Measurements from ENCODE around the gene ARID5B.
"Not testable (repeated sequence)": the region's sequence is repeated elsewhere in the genome, so short reads cannot be mapped to it uniquely, and the experiment has no call there.

The ARID5B gene

DNA sequence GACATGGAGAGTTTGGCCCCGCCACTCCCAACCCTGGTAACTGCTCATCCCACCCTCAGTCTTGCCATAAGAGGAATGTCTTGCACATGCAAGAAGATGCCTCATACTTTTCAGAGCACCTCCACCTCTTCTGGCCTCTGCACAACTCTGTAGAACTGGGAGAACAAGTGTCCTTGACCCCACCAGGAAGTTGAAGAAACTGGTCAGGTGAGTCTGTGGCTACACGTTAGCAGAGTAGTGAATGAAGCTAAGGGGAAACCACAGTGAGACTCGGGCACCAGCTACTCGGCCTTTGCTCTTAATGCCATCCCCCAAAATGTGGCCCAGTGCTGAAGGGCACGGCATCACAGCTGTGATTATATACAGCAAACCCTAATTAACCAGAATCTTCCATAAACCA, 110.1 kb downstream of the ARID5B start:
- DNase-seq (ENCODE audit: low read depth in 3 of 3) = no peak

DNA sequence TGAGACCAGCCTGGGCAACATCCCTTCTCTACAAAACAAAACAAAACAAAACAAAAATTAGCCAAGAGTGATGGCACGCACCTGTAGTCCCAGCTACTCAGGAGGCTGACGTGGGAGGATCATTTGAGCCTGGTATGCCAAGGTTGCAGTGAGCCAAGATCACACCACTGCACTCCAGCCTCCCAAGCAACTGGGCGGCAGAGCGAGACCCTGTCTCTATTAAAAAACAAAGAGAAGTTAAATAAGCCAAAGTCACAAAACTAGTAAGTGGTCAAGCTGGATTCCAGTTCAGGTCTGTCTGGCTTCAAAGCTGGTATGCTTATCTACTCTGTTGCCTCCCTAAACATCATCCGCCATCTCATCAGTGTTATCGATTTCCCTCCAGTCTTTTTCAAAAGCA, 110.8 kb downstream of the ARID5B start:
- no peak for DNase-seq (ENCODE audit: low read depth in 3 of 3)

GRCh38 chr10:62014510-62014909, 113.0 kb downstream of the ARID5B start:
- no peak for DNase-seq (ENCODE audit: low read depth in 3 of 3)

DNA sequence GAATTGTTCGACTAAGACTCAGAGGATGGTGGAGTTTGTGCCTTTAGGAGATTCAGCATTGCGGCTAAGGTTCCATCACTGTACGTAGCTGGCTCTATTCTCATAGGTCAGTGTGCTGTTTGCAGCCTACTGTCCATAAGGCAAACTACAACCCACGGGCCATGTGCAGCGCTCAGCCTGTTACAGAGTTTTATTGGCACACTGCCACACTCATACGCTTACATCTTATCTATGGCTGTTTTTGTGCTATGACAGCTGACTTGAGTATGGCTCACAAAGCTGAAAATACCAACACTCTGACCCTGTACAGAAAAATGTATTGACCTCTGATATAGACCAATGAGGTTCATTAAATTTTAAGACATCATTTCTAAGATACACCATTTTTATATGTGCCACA, 114.5 kb downstream of the ARID5B start:
- DNase-seq (ENCODE audit: low read depth in 3 of 3) = no peak

DNA sequence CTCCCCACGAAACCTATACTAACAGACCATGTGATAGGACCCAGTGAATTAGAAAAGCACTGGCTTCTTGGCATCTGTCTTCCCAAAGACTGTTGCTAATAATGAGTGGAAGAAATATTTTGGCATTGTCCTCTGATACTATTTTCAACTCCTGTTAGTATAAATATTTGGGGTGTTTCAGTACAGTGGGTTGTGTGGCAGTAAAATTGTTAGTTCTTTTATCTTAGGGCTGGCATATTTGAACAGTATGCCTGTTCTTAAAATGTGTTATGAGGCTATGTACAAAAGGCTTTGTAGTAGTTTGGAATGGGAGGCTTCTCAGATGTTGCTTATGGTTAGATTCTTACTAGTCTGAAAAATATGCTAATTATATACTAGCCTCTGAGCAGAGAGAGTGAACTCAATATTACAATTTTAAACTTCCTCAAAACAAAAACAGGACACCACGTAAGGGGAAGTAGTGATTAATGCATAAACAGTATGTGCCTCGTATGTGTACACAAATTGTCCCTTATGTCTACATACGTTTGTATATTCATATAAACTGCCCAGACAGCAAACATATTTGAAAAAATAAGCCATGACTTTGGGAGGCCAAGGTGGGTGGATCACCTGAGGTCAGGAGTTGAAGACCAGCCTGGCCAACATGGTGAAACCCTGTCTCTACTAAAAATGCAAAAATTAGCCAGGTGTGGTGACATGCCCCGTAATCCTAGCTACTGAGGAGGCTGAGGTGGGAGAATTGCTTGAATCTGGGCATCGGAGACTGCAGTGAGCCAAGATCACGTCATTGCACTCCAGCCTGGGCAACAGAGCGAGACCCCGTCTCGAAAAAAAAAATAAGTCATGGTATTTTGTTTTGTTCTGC, 115.4 kb downstream of the ARID5B start:
- no peak for DNase-seq (ENCODE audit: low read depth in 3 of 3)

GRCh38 chr10:62017491-62017870, 116.0 kb downstream of the ARID5B start:
- no peak for DNase-seq (ENCODE audit: low read depth in 3 of 3)

DNA sequence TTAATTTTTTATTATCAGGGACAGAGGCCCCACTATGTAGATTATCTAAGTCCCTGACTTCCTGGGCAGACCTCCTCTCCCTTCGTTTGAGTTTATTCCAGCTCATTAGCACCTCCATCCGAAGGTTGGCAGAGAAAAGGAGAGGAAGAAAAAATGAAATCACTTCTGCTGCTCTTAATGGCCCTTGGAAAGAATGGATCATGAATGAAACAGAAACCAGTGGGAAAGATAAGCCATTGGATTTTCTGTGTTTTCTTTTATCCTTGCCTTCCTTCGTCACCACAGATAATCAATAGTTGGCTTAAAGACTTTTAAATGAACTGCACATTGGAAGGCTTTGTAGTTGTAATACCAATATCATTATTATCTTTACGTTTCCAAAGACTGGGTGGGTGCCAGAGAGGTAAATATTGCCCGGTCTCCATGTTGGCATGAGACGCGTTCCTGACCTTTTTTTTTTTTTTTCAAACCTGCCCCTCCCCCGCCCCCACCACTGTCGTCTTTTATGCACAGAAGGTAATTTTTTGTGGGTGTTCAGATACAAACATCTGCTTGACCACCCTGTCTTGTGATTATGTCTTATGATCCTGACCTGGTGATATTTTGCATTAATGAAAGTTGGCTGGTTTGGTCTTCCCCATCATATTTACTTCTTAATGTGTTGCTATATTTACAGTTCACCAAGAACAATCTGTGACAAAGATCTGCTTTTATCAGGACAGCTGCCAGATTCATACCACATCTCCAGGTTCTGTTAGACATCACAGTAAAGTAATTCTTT, 116.8 kb downstream of the ARID5B start:
- no peak for DNase-seq (ENCODE audit: low read depth in 3 of 3)

- no peak for DNase-seq (ENCODE audit: low read depth in 3 of 3)
Observed at GRCh38 chr10:62019013-62019684, 117.7 kb downstream of the ARID5B start.

DNA sequence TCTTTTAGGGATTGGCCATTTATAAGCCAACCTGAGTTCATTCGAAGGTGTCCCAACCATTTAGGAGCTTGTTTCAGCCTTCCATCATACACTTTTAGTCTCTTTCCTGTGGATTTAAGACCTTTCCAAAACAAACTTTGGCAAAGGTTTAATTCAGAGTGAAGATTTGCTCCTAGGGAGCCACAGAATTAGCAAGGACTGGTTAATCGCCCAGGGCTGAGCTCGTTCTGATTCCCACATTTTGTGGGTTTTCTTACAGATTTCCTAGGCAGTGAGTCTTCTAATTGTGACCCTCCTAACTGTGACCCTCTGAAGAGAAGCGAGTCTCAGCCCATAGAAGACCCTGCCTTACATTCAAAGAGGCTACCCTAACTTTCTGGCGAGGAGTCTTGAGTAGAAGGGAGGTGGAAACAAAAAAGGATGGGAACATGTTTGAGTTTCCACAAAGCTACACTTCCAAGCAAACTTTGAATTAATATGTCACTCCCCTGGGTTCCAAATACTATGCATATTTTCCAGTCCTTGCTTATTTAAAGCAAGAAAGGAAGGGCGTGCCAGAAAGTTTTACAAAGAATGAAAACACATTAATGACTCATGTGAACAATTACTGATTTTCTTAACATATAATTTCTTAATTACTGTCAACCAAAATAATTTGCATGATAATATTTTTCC, 118.3 kb downstream of the ARID5B start:
- no peak for DNase-seq (ENCODE audit: low read depth in 3 of 3)

DNA sequence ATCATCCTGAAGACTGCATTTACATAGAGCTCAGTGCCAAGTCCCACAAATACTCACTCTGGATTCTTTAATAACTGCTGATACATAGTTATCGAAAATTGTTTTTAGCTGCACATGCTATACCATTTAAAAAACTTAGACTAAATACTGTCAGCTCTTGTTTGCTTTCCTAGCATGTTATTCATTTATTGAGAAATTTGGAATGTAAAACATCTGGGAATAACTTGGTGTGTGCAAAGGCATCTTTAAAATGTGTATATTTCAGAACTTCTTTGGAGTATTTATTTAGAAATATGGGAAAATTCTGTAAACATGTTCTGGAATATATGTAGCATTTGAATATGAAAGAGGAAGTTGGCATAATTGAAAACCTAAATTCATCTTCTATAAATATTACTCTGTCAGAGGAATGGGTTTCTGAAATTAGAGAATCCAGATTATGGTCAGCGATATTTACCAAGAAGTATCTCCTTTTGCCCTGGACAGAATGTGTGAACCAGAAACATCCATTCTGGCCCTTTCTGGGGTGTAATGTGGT, 119.7 kb downstream of the ARID5B start:
- no peak for DNase-seq (ENCODE audit: low read depth in 3 of 3)

GRCh38 chr10:62021978-62022802, 120.7 kb downstream of the ARID5B start:
- DNase-seq (ENCODE audit: low read depth in 3 of 3) = no peak

- no peak for DNase-seq (ENCODE audit: low read depth in 3 of 3)
Observed at GRCh38 chr10:62022830-62023229, 121.3 kb downstream of the ARID5B start.

DNA sequence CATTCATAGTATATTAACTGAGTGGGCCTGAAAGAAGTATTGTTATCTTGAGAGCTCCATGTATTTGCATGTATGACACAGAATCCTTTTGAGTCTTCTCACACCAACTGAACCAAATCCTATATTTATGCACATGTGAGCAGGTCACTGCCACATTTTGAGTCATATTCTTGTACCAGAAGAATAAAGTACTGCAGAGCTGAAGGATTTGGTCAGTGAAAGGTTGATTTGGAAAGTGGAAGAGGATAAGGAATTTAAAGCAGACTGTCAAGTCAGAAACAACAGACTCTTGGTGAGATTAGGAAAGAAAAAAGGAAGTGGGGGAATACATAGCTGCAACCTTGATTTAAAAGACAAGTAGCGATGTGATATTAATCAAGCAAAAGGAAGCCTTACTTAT, 121.8 kb downstream of the ARID5B start:
- no peak for DNase-seq (ENCODE audit: low read depth in 3 of 3)

GRCh38 chr10:62024026-62024701, 122.7 kb downstream of the ARID5B start:
- no peak for DNase-seq (ENCODE audit: low read depth in 3 of 3)

DNA sequence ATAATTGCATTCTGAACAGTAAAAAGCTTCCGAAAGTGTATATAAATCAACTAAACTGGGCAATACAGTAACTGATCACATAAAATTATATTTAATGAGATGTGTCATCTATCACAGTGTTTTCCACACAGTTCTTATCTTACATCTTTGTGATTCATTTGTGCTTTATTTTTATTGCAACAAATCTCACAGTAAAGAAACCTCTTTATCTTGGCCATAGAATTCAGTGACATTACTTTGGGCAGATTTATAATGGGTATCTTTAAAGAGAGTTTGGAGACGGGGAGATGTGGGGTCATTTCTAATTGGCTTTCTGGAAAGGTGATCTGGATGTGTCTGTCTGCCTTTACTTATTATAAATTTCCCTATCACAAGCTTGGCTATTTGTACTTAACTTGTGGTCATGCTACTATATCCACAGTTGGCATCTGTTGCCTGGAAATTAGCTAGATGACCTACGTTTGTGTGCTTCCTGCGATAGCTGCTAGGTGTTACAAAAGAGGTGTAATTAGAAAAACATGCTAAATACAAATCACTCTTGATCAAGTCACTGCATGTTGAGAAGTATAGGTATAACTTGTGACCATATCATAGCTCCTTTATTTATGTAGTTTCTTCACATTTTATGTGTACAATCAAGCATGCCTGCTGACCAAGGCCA, 123.8 kb downstream of the ARID5B start:
- no peak for DNase-seq (ENCODE audit: low read depth in 3 of 3)

DNA sequence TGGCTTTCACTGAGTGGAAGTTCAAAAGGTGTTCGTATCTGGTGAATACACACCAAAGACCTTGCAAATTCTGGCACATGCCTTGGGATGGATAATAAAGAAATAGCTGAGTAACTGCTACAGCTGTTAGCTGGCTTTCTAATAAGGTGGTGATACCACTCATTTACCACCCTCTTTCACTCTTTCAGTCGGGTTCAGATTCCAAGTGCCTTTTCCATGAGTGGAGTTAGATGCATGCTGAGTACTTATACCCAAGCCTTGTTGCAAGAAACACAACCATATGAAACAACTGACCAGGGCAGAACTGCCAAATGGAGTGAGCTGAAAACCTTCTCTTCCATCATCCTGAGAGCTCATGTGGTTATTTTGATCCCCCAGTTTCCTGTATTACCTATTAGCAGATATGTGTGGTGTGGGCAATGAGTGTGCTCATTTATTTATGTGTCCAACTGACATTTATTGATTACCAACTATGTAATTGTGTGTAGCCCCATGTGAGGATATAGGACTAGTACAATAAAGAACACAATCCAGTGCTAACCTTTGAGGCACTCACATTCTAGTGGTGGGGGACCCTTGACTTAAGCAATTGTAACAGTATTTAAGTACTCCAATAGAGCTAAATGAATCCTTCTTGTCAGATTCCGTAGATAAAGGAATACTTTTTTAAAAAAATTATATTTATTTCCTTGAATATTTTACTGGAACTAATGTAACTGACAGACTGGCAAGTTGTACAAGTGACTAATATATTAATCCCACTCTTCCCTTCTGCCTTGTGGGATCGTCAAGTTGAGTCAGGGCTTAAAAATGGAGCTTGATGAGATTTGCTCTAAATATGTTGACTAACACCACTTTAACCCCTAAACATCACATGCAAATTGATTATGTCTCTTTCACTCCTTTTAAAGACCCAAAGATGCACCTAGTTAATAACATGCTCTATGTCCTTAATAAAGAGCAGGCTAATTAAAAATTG, 124.7 kb downstream of the ARID5B start:
- DNase-seq (ENCODE audit: low read depth in 3 of 3) = no peak

- DNase-seq (ENCODE audit: low read depth in 3 of 3) = no peak
Observed at GRCh38 chr10:62027841-62028501, 126.5 kb downstream of the ARID5B start.

DNA sequence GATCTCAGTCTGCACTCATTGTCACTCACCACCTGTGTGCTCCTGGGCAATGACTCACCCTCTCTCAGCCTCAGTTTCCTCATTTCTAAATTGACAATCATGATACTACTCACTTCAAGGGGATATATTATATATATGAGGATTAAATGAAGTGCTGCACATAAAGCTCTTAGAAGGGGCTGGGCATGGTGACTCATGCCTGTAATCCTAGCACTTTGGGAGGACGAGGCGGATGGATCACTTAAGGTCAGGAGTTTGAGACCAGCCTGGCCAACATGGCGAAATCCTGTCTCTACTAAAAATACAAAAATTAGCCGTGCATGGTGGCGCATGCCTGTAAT, 127.0 kb downstream of the ARID5B start:
- DNase-seq (ENCODE audit: low read depth in 3 of 3) = not testable (repeated sequence)

All from stimulated activated CD4-positive, alpha-beta T cell treated with anti-CD3 and anti-CD28 coated beads, TNF-alpha, amount 100 ng/mL, for 48 hours (primary cell).